HepG2 (cell line): ENCODE results near the gene CMTR2. TPM values are rescaled to one million over a fixed set of nuclear protein-coding genes. Genes with fewer than 3 reads are reported as not detected.

Experiments used
- FOSL1 ChIP-seq: sonication (generic); formaldehyde crosslinking; IDR thresholded peaks from 2 replicates; pipeline ENCODE4 v1.9.0; 2021; ENCODE audit warnings: missing genetic modification reagents, borderline replicate concordance
- MNT ChIP-seq: fragments of 450-650 bp; IDR thresholded peaks from 2 replicates; pipeline ENCODE4 v1.6.1; 2016
- NRL ChIP-seq: sonication (generic); formaldehyde crosslinking; IDR thresholded peaks from 2 replicates; pipeline ENCODE4 v1.5.0; 2020; ENCODE audit warnings: missing genetic modification reagents, mild to moderate bottlenecking, moderate library complexity, borderline replicate concordance
- PAXIP1 ChIP-seq: sonication (generic); formaldehyde crosslinking; conservative IDR thresholded peaks from 2 replicates; pipeline ENCODE4 v1.4.0; 2020; ENCODE audit warnings: mild to moderate bottlenecking, missing genetic modification reagents, moderate library complexity
- TEAD3 ChIP-seq: optimal IDR thresholded peaks from 2 replicates; pipeline ENCODE3; 2016; ENCODE audit warnings: borderline replicate concordance
- XRCC5 ChIP-seq: fragments of 200-400 bp; formaldehyde crosslinking; optimal IDR thresholded peaks from 2 replicates; pipeline ENCODE3; 2017; ENCODE audit warnings: mild to moderate bottlenecking, low read length
- ZFP91 ChIP-seq: sonication (generic); formaldehyde crosslinking; IDR thresholded peaks from 2 replicates; pipeline ENCODE4 v1.9.0; 2022; ENCODE audit warnings: missing genetic modification reagents, mild to moderate bottlenecking, borderline replicate concordance
- ZNF12 ChIP-seq: sonication (generic); formaldehyde crosslinking; IDR thresholded peaks from 2 replicates; pipeline ENCODE4 v1.5.0; 2020; ENCODE audit warnings: missing genetic modification reagents
- ZNF24 ChIP-seq: fragments of 450-650 bp; IDR thresholded peaks from 2 replicates; pipeline ENCODE4 v1.6.1; 2017; ENCODE audit warnings: antibody characterized with exemption, mild to moderate bottlenecking
- ZNF280D ChIP-seq: sonication (generic); formaldehyde crosslinking; IDR thresholded peaks from 2 replicates; pipeline ENCODE4 v1.5.1; 2020; ENCODE audit warnings: mild to moderate bottlenecking, missing genetic modification reagents
- ZNF281 ChIP-seq: sonication (generic); formaldehyde crosslinking; IDR thresholded peaks from 2 replicates; pipeline ENCODE4 v1.4.0; 2020; ENCODE audit warnings: missing genetic modification reagents, borderline replicate concordance
- ZNF670 ChIP-seq: sonication (generic); formaldehyde crosslinking; IDR thresholded peaks from 2 replicates; pipeline ENCODE4 v1.8.0; 2022; ENCODE audit warnings: mild to moderate bottlenecking, missing genetic modification reagents, borderline replicate concordance
- ZNF75D ChIP-seq: sonication (generic); formaldehyde crosslinking; IDR thresholded peaks from 2 replicates; pipeline ENCODE4 v1.8.1; 2023; ENCODE audit warnings: missing genetic modification reagents, mild to moderate bottlenecking, borderline replicate concordance
- ZSCAN30 ChIP-seq: sonication (generic); formaldehyde crosslinking; IDR thresholded peaks from 2 replicates; pipeline ENCODE4 v1.5.0; 2020; ENCODE audit warnings: mild to moderate bottlenecking, missing genetic modification reagents
- polyA plus RNA-seq, 8 experiments: library from polyadenylated mRNA; depleted of rRNA in 3 of 8; stranded (reverse) in 7 of 8; unstranded in 1 of 8; fragments of >200 nt; fragmentation: Illumina TruSeq in 4 of 8; extraction: Trizol in 4 of 8; gene quantifications; 2 replicates each; pipeline versions ENCODE4 v1.2.1 to v1.2.3, GENCODE V29; 2011 to 2016; ENCODE audit warnings: low read depth in 4 of 8, missing spikeins in 1 of 8, mixed read lengths in 1 of 8; ENCODE audit not compliant: insufficient read depth in 1 of 8
- total RNA-seq, 5 experiments: library from RNA; depleted of rRNA; stranded (reverse); fragments of >200 nt; fragmentation: Illumina TruSeq; extraction: Trizol; gene quantifications; 2 replicates each; pipeline ENCODE4 v1.2.3, GENCODE V29; 2016; ENCODE audit warnings: low read depth in 1 of 5

CMTR2 gene
- total and polyA plus RNA-seq, 2 of the 13 experiments (the other 11 are each of a cell fraction or from before 2014, with no cell fraction given) = 15.0 to 19.9 TPM

- TF ChIP-seq PAXIP1 (CRISPR knock-in tag) (peak; percentile 84), NRL (CRISPR knock-in tag) (peak; percentile 99), ZNF24 (no peak), ZNF670 (CRISPR knock-in tag) (peak; percentile 57; the same call in 1 of the 2 replicates), ZNF280D (peak; percentile 98), ZFP91 (CRISPR knock-in tag) (peak; percentile 96), ZNF12 (CRISPR knock-in tag) (0 out of 2 replicates have a peak, but pooled peaks have one; percentile 33), MNT (peak; percentile 34; the same call in 1 of the 2 replicates), TEAD3 (CRISPR knock-in tag) (peak; percentile 78), ZNF281 (peak; percentile 58; the same call in 1 of the 2 replicates), ZNF75D (CRISPR knock-in tag) (no peak; the same call in 1 of the 2 replicates), FOSL1 (CRISPR knock-in tag) (peak; percentile 70; the same call in 1 of the 2 replicates), ZSCAN30 (peak; percentile 88; the same call in 1 of the 2 replicates), XRCC5 (peak; percentile 90)
Measured at GRCh38 chr16:71288890-71289731, at the start of gene CMTR2 (continued).
